PC-9 (cell line): ENCODE results near the gene OR10H1.

Experiments used
- CTCF ChIP-seq: fragments of 200-600 bp; sonication (generic); conservative IDR thresholded peaks from 2 replicates; pipeline ENCODE4 v1.6.1; 2017; ENCODE audit warnings: mixed run types, antibody characterized with exemption, mild to moderate bottlenecking, moderate library complexity
- EZH2 ChIP-seq: fragments of 200-600 bp; sonication (generic); IDR thresholded peaks from 2 replicates; pipeline ENCODE4 v1.8.0; 2017; ENCODE audit warnings: antibody characterized with exemption, low read depth

GRCh38 chr19:15776264-15776663 lies 39.2 kb downstream of the OR10H1 start:
- no peak for TF ChIP-seq CTCF
- no peak for TF ChIP-seq EZH2
